ENCODE results near the gene TST. TPM values are rescaled to one million over a fixed set of nuclear protein-coding genes. Genes with fewer than 3 reads are reported as not detected.

Gene TST
- total RNA-seq, 1 donor from 2014 or later: 21.5 TPM

- Mint-ChIP-seq H3K4me1 (peaks cover 15% of the 10 kb centered on the region), H3K9me3 (no peaks in the 10 kb centered on the region)
- peaks cover 2% of the 10 kb centered on the region for H3F3A ChIP-seq (ENCODE audit: low read depth)
Observed at GRCh38 chr22:37056246-37056645, 37.0 kb upstream of the TST start.

DNA sequence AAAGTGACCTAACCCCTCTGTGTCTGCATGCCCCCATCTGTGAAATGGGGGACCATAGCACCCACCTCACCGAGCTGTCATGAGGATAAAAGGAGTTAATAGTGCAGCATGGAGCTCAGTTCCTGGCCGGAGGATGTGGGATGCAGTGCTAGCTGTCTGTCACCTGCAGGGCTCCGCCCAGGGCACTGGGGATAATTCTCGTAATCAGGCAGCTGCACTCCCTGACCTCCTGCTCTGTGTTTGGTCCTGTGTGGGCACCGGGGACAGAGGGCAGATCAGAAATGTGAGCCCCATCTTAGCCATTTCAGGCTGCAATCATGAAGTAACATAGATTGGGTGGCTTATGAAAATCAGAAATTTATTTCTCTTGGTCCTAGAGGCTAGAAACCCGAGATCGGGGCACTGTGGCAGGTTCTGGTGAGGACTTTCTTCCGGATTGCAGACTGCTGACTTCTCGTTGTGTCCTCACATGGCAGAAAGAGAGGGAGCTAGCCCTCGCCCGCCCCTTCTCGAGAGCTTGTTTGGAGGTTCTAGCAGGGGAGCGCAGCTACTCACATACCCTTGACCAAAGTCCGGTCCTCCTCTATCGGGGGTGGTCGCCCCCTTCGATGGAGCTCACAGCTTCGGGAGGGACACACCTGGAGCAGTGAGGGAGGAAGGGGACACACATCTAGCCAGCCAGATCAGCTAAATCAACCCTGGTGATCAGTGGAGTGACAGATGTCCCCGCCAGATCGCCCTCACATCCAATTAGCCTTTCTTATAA, 35.5 kb upstream of the TST start:
- Histone ChIP-seq H3K9ac (no peak overlapping the region), H3K27ac (no peak overlapping the region), H3K9me3 (ENCODE audit: low read depth) (no peaks in the 10 kb centered on the region), H2AFZ (replicated peaks) (no peak overlapping the region), H3K4me1 (peaks cover 5% of the 10 kb centered on the region), H3K4me2 (no peak overlapping the region), H3K27me3 (peaks cover 12% of the 10 kb centered on the region), H3F3A (ENCODE audit: low read depth) (peaks cover 8% of the 10 kb centered on the region), H3K79me2 (ENCODE audit: low read depth) (no peaks in the 10 kb centered on the region), H4K20me1 (ENCODE audit: low read depth) (peaks cover 5% of the 10 kb centered on the region), H3K4me3 (no peak overlapping the region), H3K36me3 (no peaks in the 10 kb centered on the region)
- peaks cover 5% of the 10 kb centered on the region for H3K36me3 Mint-ChIP-seq
- TF ChIP-seq CTCF (IDR thresholded peaks at IDR 0.05) (no peak), EZH2 (IDR thresholded peaks at IDR 0.05) (no peak), EZH2phosphoT487 (IDR thresholded peaks at IDR 0.05) (no peak)
- no peak overlapping the region for H3K4me3 Mint-ChIP-seq
- peak overlapping the region; percentile 17 for H3K27ac Mint-ChIP-seq
- no peaks in the 10 kb centered on the region for H3K27me3 Mint-ChIP-seq (ENCODE audit: insufficient read depth, low read depth)
- no peaks in the 10 kb centered on the region for H3K9me3 Mint-ChIP-seq
- peaks cover 15% of the 10 kb centered on the region for H3K4me1 Mint-ChIP-seq
- DNase-seq (ENCODE audit: low spot score): no peak

More at GRCh38 chr22:37056246-37056645, 37.0 kb upstream of the TST start:
- peaks cover 5% of the 10 kb centered on the region for H4K20me1 ChIP-seq (ENCODE audit: low read depth)
- no peaks in the 10 kb centered on the region for H3K27me3 ChIP-seq
- no peaks in the 10 kb centered on the region for H3K36me3 ChIP-seq
- no peak overlapping the region for H3K9ac ChIP-seq
- peaks cover 7% of the 10 kb centered on the region for H3K36me3 Mint-ChIP-seq
- no peak for TF ChIP-seq EZH2 (IDR thresholded peaks at IDR 0.05)
- TF ChIP-seq EZH2phosphoT487 (IDR thresholded peaks at IDR 0.05): no peak
- TF ChIP-seq CTCF (IDR thresholded peaks at IDR 0.05): no peak
- H3K4me3 Mint-ChIP-seq: no peak overlapping the region
- no peak overlapping the region for H3K4me3 ChIP-seq
- H3K27ac ChIP-seq: no peak overlapping the region
- no peaks in the 10 kb centered on the region for H3K9me3 ChIP-seq (ENCODE audit: low read depth)
- DNase-seq (ENCODE audit: low spot score): no peak
- no peaks in the 10 kb centered on the region for H3K79me2 ChIP-seq (ENCODE audit: low read depth)
- H3K27me3 Mint-ChIP-seq (ENCODE audit: insufficient read depth, low read depth): no peaks in the 10 kb centered on the region
- peaks cover 5% of the 10 kb centered on the region for H3K4me1 ChIP-seq
- no peak overlapping the region for H3K4me2 ChIP-seq
- no peak overlapping the region for H2AFZ ChIP-seq (replicated peaks)
- H3K27ac Mint-ChIP-seq: no peak overlapping the region

DNA sequence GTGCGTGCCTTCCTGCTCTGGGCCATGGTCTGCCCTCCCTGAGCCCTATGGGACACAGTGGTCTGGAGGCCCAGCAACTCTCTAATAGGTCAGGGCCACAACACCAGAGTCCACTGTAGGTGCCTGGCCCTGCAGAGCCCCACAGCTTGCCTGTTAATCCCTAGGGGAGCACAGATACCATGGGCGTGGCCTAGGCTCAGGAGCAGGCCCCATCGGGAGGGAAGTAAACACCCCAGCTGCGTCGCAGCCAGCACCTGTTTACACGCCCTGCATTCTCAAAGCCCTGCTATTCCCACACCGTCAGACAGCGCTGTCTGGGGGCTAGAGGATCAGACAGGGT, 34.8 kb upstream of the TST start:
- Mint-ChIP-seq H3K27ac (no peak overlapping the region), H3K4me1 (peaks cover 15% of the 10 kb centered on the region), H3K9me3 (no peaks in the 10 kb centered on the region), H3K36me3 (peaks cover 5% of the 10 kb centered on the region), H3K27me3 (ENCODE audit: insufficient read depth, low read depth) (no peaks in the 10 kb centered on the region), H3K4me3 (peak overlapping the region; percentile 72)
- H3K27me3 ChIP-seq: peaks cover 12% of the 10 kb centered on the region
- H3K4me2 ChIP-seq: no peak overlapping the region
- H3F3A ChIP-seq (ENCODE audit: low read depth): peaks cover 8% of the 10 kb centered on the region
- H3K27ac ChIP-seq: no peak overlapping the region
- no peak overlapping the region for H3K9ac ChIP-seq
- H3K79me2 ChIP-seq (ENCODE audit: low read depth): no peaks in the 10 kb centered on the region
- peaks cover 5% of the 10 kb centered on the region for H4K20me1 ChIP-seq (ENCODE audit: low read depth)
- DNase-seq (ENCODE audit: low spot score): no peak
- H3K9me3 ChIP-seq (ENCODE audit: low read depth): no peaks in the 10 kb centered on the region
- no peak overlapping the region for H2AFZ ChIP-seq (replicated peaks)
- TF ChIP-seq CTCF (IDR thresholded peaks at IDR 0.05) (no peak), EZH2phosphoT487 (IDR thresholded peaks at IDR 0.05) (no peak), EZH2 (IDR thresholded peaks at IDR 0.05) (no peak)
- no peaks in the 10 kb centered on the region for H3K36me3 ChIP-seq
- H3K4me1 ChIP-seq: peaks cover 5% of the 10 kb centered on the region
- no peak overlapping the region for H3K4me3 ChIP-seq
